GM12892 (cell line): ENCODE measurements around the gene OR5AK2.

ENCODE experiments used
- DNase-seq: peaks from one replicate; pipeline ENCODE4 v3.0.0; 2011; ENCODE audit not compliant: insufficient read length
- FAIRE-seq: peaks from 2 replicates; lab custom pipeline; 2011; peaks lifted over from hg19 to GRCh38; lab: Jason Lieb, UNC
- POLR2A ChIP-seq: IDR thresholded peaks from 2 replicates; pipeline ENCODE4 v1.6.1; 2011; ENCODE audit warnings: low read depth, low read length, control low read depth
- POLR2AphosphoS5 ChIP-seq: IDR thresholded peaks from 2 replicates; pipeline ENCODE4 v1.6.1; 2011; ENCODE audit warnings: low read depth, low read length, control low read depth
- TAF1 ChIP-seq: IDR thresholded peaks from 2 replicates; pipeline ENCODE4 v1.6.1; 2011; ENCODE audit warnings: low read depth, mild to moderate bottlenecking, control low read depth, low read length, borderline replicate concordance

The OR5AK2 gene

DNA sequence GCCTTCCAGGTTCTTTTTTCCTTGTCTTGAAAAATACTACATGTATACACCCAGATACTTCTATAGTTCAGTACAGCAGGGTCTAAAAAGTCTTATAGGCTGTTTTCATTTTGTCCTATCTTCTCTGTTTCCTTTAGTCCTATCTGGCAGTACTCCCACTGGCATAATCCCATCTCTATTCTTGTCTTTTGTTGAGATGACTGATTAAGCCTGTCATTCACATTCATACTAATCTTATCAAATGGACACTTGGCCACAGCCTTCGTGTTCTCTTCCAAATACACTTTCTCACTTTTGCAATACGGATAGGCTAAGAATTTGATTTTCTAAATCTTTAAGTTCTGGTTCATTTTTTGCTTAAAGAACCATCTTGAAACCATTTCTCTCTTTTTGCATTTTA is 42.8 kb downstream of the OR5AK2 start:
- DNase-seq (no peak), FAIRE-seq (no peak)
- no peak for TF ChIP-seq POLR2AphosphoS5
- no peak for TF ChIP-seq POLR2A
- TF ChIP-seq TAF1 = no peak
